Measurements from ENCODE around the gene TRIM63.

- TF ChIP-seq POLR2A (IDR thresholded peaks at IDR 0.05) (peak; percentile 69 to 80 (median 78)), CTCF (IDR thresholded peaks at IDR 0.05) (peak in 3 of 7 experiments; percentile 5 to 14 (median 12))
These were observed 43.5 kb upstream of the TRIM63 start for GRCh38 chr1:26110731-26111529.

All from body of pancreas (tissue), 4 donors.